Stimulated activated CD8-positive, alpha-beta memory T cell treated with anti-CD3 and anti-CD28 coated beads, Interleukin-4, amount 100 ng/mL, for 48 hours (primary cell): Measurements from ENCODE around the gene ATP8B3.

Experiments used
- DNase-seq: peaks from one replicate; pipeline ENCODE4 v3.0.0-alpha.2; 2020

ATP8B3 gene

GRCh38 chr19:1794424-1795172 lies 17.5 kb downstream of the ATP8B3 start:
- no peak for DNase-seq

GRCh38 chr19:1791879-1792278 lies 20.2 kb downstream of the ATP8B3 start:
- no peak for DNase-seq

GRCh38 chr19:1790054-1790792 lies 21.9 kb downstream of the ATP8B3 start:
- DNase-seq, result no peak

- no peak for DNase-seq
Measured at GRCh38 chr19:1789261-1790041, 22.6 kb downstream of the ATP8B3 start.

GRCh38 chr19:1787116-1787515 lies 25.0 kb downstream of the ATP8B3 start:
- DNase-seq, result no peak

- DNase-seq, result no peak
Measured at GRCh38 chr19:1786668-1787067, 25.4 kb downstream of the ATP8B3 start.

- DNase-seq, result no peak
Measured at GRCh38 chr19:1785310-1785709, 26.8 kb downstream of the ATP8B3 start.

- DNase-seq, result no peak
Measured at GRCh38 chr19:1783874-1784273, 28.2 kb downstream of the ATP8B3 start.

GRCh38 chr19:1783354-1783753 lies 28.7 kb downstream of the ATP8B3 start:
- no peak for DNase-seq

GRCh38 chr19:1782521-1782920 lies 29.6 kb downstream of the ATP8B3 start:
- DNase-seq, result no peak

- no peak for DNase-seq
Measured at GRCh38 chr19:1780272-1780958, 31.7 kb downstream of the ATP8B3 start.

GRCh38 chr19:1779574-1779973 lies 32.5 kb downstream of the ATP8B3 start:
- DNase-seq, result no peak

- no peak for DNase-seq
Measured at GRCh38 chr19:1777149-1777548, 34.9 kb downstream of the ATP8B3 start.

- no peak for DNase-seq
Measured at GRCh38 chr19:1776606-1777147, 35.4 kb downstream of the ATP8B3 start.

GRCh38 chr19:1775951-1776605 lies 36.0 kb downstream of the ATP8B3 start:
- no peak for DNase-seq

- DNase-seq, result peak; percentile 49
Measured at GRCh38 chr19:1774989-1775772, 36.9 kb downstream of the ATP8B3 start.

GRCh38 chr19:1773184-1773583 lies 38.9 kb downstream of the ATP8B3 start:
- no peak for DNase-seq

GRCh38 chr19:1770866-1771576 lies 41.1 kb downstream of the ATP8B3 start:
- no peak for DNase-seq

- no peak for DNase-seq
Measured at GRCh38 chr19:1769645-1769985, 42.5 kb downstream of the ATP8B3 start.

- DNase-seq, result no peak
Measured at GRCh38 chr19:1768918-1769644, 43.0 kb downstream of the ATP8B3 start.
